B cell (primary cell): ENCODE measurements around the gene COL17A1.

Source experiments
- CTCF ChIP-seq: fragments of 200-600 bp; IDR thresholded peaks from one replicate; pipeline ENCODE4 v1.8.0; 2022; ENCODE audit warnings: antibody characterized with exemption, mild to moderate bottlenecking
- EZH2 ChIP-seq: IDR thresholded peaks from 2 replicates; pipeline ENCODE4 v1.6.1; 2012; ENCODE audit warnings: borderline replicate concordance, low read depth, mild to moderate bottlenecking, moderate library complexity, low read length; ENCODE audit not compliant: insufficient read depth, poor library complexity, severe bottlenecking

DNA sequence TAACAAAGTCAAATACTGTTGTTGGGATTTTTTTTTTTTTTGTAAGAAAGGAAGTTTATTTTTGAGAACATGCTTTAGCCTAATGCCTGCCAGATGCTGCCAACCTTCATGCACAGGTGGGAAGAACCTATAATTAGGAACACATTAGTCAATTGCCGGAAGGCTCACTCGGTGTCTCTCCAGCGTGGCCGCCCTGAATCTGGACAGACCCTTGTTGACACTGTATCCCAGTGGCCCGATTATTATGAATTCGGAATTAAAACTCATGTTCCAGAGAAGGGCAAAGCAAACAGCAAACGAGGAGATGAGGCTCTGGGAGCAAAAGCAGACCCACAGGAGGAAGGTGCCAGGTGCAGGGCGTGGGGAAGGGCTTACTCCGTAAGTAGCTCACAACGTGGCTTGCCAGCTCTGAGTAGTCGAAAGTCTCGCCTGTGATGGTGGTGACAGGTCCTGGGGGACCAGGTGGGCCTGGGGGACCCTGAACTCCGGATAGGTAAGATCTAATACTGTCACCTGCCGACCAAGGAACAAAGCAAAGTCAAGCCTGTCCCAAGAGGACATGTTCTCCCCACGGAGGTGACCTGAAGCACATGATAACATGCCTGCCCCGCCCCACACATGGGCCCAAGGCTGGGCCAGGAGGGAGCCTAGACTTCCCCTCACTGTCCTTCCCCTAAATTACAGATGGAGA is 48.3 kb downstream of the COL17A1 start:
- TF ChIP-seq CTCF (no peak), EZH2 (no peak)
